GM10248 (cell line): ENCODE data around the gene PLB1.

Source experiments
- CTCF ChIA-PET: fragments of 300-600 bp; sonication (Branson Sonifier 250); formaldehyde crosslinking; extraction: SDS; loops from one replicate; lab custom pipeline; 2021; ENCODE audit warnings: antibody characterized with exemption; lab: Yijun Ruan, JAX
- POLR2A ChIA-PET: fragments of 350-650 bp; sonication (Branson Sonifier 250); formaldehyde crosslinking; extraction: SDS; loops from one replicate; lab custom pipeline; 2020; ENCODE audit warnings: antibody characterized with exemption; lab: Yijun Ruan, JAX
- DNase-seq: peaks from one replicate; pipeline ENCODE4 v3.0.0; 2012; ENCODE audit errors: extremely low spot score
- CTCF ChIP-seq: IDR thresholded peaks from 2 replicates; pipeline ENCODE4 v1.5.1; 2012; ENCODE audit warnings: mild to moderate bottlenecking, low read depth; ENCODE audit errors: extremely low read depth, missing control alignments, control extremely low read depth

PLB1 gene

GRCh38 chr2:28654663-28655320, 158.9 kb downstream of the PLB1 start:
- TF ChIP-seq CTCF, result no peak
- CTCF ChIA-PET, result no interaction called here
- POLR2A ChIA-PET, result no interaction called here
- DNase-seq, result no peak

- DNase-seq, result no peak
- no peak for TF ChIP-seq CTCF
- POLR2A ChIA-PET, result no interaction called here
- CTCF ChIA-PET, result no interaction called here
These were observed 161.2 kb downstream of the PLB1 start for GRCh38 chr2:28656937-28657615.

DNA sequence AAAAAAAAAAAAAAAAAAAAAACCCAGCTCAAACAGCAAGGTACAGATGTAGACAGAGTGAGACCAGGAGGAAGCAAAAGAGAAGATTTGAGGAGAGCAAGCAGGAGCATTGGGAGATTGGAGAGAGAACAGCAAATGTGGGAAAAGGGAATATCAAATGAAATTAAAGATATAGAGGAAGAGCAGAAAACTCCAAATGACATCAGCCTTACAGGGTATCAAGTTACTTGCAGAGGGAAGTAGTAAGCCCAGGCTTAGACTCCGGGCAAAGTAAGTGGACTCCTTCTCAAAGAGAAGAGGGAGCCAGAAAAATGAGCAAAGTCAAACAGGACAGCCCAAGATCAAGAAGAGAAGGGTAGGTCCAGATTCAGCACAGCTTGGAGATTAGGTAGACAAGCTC, 162.5 kb downstream of the PLB1 start:
- CTCF ChIA-PET, result interaction anchor here (1.5 kb wide), 1 partner anchor 9 kb away, joined by 3 read pairs; no protein-coding TSS in a partner anchor

GRCh38 chr2:28659127-28659526, 163.3 kb downstream of the PLB1 start:
- ChIA-PET CTCF (interaction anchor here (1.5 kb wide), 1 partner anchor 8 kb away, joined by 3 read pairs; no protein-coding TSS in a partner anchor), POLR2A (no interaction called here)
- no peak for DNase-seq
- no peak for TF ChIP-seq CTCF

More for the DNA sequence above, 162.5 kb downstream of the PLB1 start:
- TF ChIP-seq CTCF, result no peak
- POLR2A ChIA-PET, result no interaction called here
- no peak for DNase-seq

DNA sequence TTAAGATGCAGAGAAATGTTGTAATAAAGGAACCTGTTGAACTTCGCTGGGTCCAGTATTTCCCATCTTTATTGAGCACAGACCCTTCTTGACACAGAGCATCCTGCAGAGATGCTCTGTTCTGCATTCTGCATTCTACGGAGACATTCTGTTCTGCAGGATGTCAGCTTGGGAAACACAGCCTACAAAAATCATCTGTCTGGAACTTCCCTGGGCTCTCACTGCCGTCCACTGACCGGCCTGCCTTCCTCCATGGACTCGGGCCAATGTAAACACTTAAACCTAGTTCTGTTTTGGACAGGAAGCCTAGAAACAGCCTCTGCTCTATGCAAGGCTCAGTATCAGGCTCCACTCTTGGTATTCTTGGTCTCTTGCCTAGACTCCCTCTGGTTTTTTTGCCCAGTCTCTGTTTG, 165.7 kb downstream of the PLB1 start:
- ChIA-PET CTCF (no interaction called here), POLR2A (no interaction called here)
- TF ChIP-seq CTCF, result no peak
- DNase-seq, result no peak

- DNase-seq, result no peak
- POLR2A ChIA-PET, result no interaction called here
- CTCF ChIA-PET, result interaction anchor here (3.2 kb wide), 1 partner anchor 68 kb away, joined by 9 read pairs; no protein-coding TSS in a partner anchor
These were observed 166.2 kb downstream of the PLB1 start for GRCh38 chr2:28662044-28662443.

More at GRCh38 chr2:28662044-28662443, 166.2 kb downstream of the PLB1 start:
- no peak for TF ChIP-seq CTCF
